Esophagus (tissue), 2 donors: Measurements from ENCODE around the gene STK25. TPM values are rescaled to one million over a fixed set of nuclear protein-coding genes. Genes with fewer than 3 reads are reported as not detected.

ENCODE experiments used
- H3K27ac ChIP-seq, 2 donors: one replicate each; pipeline ENCODE4 v1.5.1; 2013; ENCODE audit warnings: low read depth in 2 of 2, mild to moderate bottlenecking in 2 of 2, inconsistent platforms in 1 of 2, low read length in 1 of 2, moderate library complexity in 1 of 2
- H3K27me3 ChIP-seq, 2 donors: one replicate each; pipeline ENCODE4 v1.6.1; 2013; ENCODE audit warnings: low read length in 2 of 2, control low read depth in 1 of 2, mild to moderate bottlenecking in 1 of 2; ENCODE audit not compliant: insufficient read depth in 2 of 2, control insufficient read depth in 1 of 2
- H3K36me3 ChIP-seq, 2 donors: one replicate each; pipeline ENCODE4 v1.6.1; 2013; ENCODE audit warnings: low read length in 1 of 2; ENCODE audit not compliant: control insufficient read depth in 2 of 2, insufficient read depth in 2 of 2
- H3K4me1 ChIP-seq, 2 donors: one replicate each; pipeline ENCODE4 v1.6.1; 2013; ENCODE audit warnings: low read length in 1 of 2; ENCODE audit not compliant: control insufficient read depth in 2 of 2, insufficient read depth in 2 of 2
- H3K4me3 ChIP-seq, 2 donors: one replicate each; pipeline ENCODE4 v1.5.1; 2013; ENCODE audit warnings: low read length in 2 of 2, mild to moderate bottlenecking in 2 of 2, low read depth in 1 of 2, moderate library complexity in 1 of 2
- H3K9me3 ChIP-seq, 2 donors: one replicate each; pipeline ENCODE4 v1.6.1; 2013; ENCODE audit warnings: mild to moderate bottlenecking in 2 of 2, low read depth in 1 of 2, low read length in 1 of 2, moderate library complexity in 1 of 2; ENCODE audit not compliant: control insufficient read depth in 2 of 2, insufficient read depth in 1 of 2
- WGBS, 2 donors: extraction: QIAGEN DNeasy Blood & Tissue Kit; methylation state at CpG; one replicate each; pipeline ENCODE4 v1.1.7; 2013; 5-methylcytosine and 5-hydroxymethylcytosine counted together
- polyA plus RNA-seq, 2 donors: library from polyadenylated mRNA; stranded (reverse); fragments of 200-250 nt; gene quantifications; one replicate each; pipeline ENCODE4 v1.2.3, GENCODE V29; 2013
- donor health status: healthy with polysubstance abuse.
- donor health status: Bipolar disorder and iron deficiency.

Gene STK25
- polyA plus RNA-seq, 2 donors: 116 to 132 TPM

- H3K36me3 ChIP-seq: peaks cover 14 to 26% of the 10 kb centered on the region in 2 donors
- WGBS, 2 donors: 73 to 75% methylated on average over 6 of the region's 6 CpGs
- H3K4me3 ChIP-seq: no peak overlapping the region
- H3K27ac ChIP-seq: no peak overlapping the region
- peaks cover 0 to 1% of the 10 kb centered on the region in 2 donors for H3K9me3 ChIP-seq
- no peaks in the 10 kb centered on the region for H3K27me3 ChIP-seq
- no peaks in the 10 kb centered on the region for H3K4me1 ChIP-seq
Measured at GRCh38 chr2:241443486-241444223, 64.7 kb downstream of the STK25 start.

Other genes with a start within 250 kb of the STK25 start
- gene HDLBP, start 192.9 kb downstream of the STK25 start, polyA plus RNA-seq: 100 to 1,000 TPM; 158 to 197 TPM
- 10 to 100 TPM; 63.6 to 95.6 TPM for gene SEPTIN2, start 192.7 kb downstream of the STK25 start, polyA plus RNA-seq
- gene FARP2, start 152.3 kb downstream of the STK25 start, polyA plus RNA-seq: 10 to 100 TPM; 13.2 to 19.9 TPM
- gene BOK, start 50.2 kb upstream of the STK25 start, polyA plus RNA-seq: 10 to 100 TPM; 29.8 to 38.7 TPM
- 10 to 100 TPM; 37.2 to 52.1 TPM for gene THAP4, start 128.6 kb upstream of the STK25 start, polyA plus RNA-seq
- gene ATG4B, start 129.1 kb upstream of the STK25 start, polyA plus RNA-seq: 10 to 100 TPM; 43.2 to 54.4 TPM
- 10 to 100 TPM; 13.7 to 25.2 TPM for gene DTYMK, start 178.2 kb upstream of the STK25 start, polyA plus RNA-seq
- gene ING5, start 193.5 kb upstream of the STK25 start, polyA plus RNA-seq: 10 to 100 TPM; 15.6 to 36.2 TPM
- 10 to 100 TPM; 26.2 to 49.1 TPM for gene D2HGDH, start 226.0 kb upstream of the STK25 start, polyA plus RNA-seq